Measurements from ENCODE around the gene TMEM37.

TMEM37 gene

GRCh38 chr2:119440873-119441272, 9.2 kb downstream of the TMEM37 start:
- H3K79me2 ChIP-seq (ENCODE audit: insufficient read depth, low read length): no peaks in the 10 kb centered on the region
- H3K4me1 ChIP-seq (ENCODE audit: insufficient read depth, low read length): no peaks in the 10 kb centered on the region
- no peak overlapping the region for H3K4me2 ChIP-seq (ENCODE audit: insufficient read depth, low read length)
- H4K20me1 ChIP-seq (ENCODE audit: insufficient read depth, low read length): 0 out of 2 replicates have a peak, but pooled peaks cover 3% of the 10 kb centered on the region
- H3K9me3 ChIP-seq (ENCODE audit: insufficient read depth, low read length, severe bottlenecking): no peaks in the 10 kb centered on the region
- H3K27me3 ChIP-seq (ENCODE audit: insufficient read depth, low read length, poor library complexity): no peaks in the 10 kb centered on the region
- no peak overlapping the region for H3K27ac ChIP-seq (ENCODE audit: low read length)
- no peak overlapping the region for H3K9ac ChIP-seq (ENCODE audit: low read depth, low read length)
- DNase-seq (no peak), ATAC-seq (ENCODE audit: insufficient read depth, low read depth) (no peak)
- H2AFZ ChIP-seq (ENCODE audit: low read depth, low read length): no peak overlapping the region
- TF ChIP-seq CTCF (IDR thresholded peaks at IDR 0.05; ENCODE audit: borderline replicate concordance, extremely low read depth, low read length, poor library complexity, severe bottlenecking) (no peak), EZH2 (IDR thresholded peaks at IDR 0.05; ENCODE audit: borderline replicate concordance, low read depth, low read length, severe bottlenecking) (no peak)
- no peaks in the 10 kb centered on the region for H3K36me3 ChIP-seq (ENCODE audit: insufficient read depth, low read length)
- H3K4me3 ChIP-seq (ENCODE audit: low read depth in 1 of 2, low read length in 2 of 2): no peak overlapping the region

- H4K20me1 ChIP-seq (ENCODE audit: insufficient read depth, low read length): 0 out of 2 replicates have a peak, but pooled peaks cover 3% of the 10 kb centered on the region
- H3K27me3 ChIP-seq (ENCODE audit: insufficient read depth, low read length, poor library complexity): peaks cover 6% of the 10 kb centered on the region
- no peak overlapping the region for H2AFZ ChIP-seq (ENCODE audit: low read depth, low read length)
- H3K9ac ChIP-seq (ENCODE audit: low read depth, low read length): no peak overlapping the region
- DNase-seq (no peak), ATAC-seq (ENCODE audit: insufficient read depth, low read depth) (no peak)
- no peaks in the 10 kb centered on the region for H3K9me3 ChIP-seq (ENCODE audit: insufficient read depth, low read length, severe bottlenecking)
- no peak overlapping the region for H3K4me3 ChIP-seq (ENCODE audit: low read depth in 1 of 2, low read length in 2 of 2)
- TF ChIP-seq EZH2 (IDR thresholded peaks at IDR 0.05; ENCODE audit: borderline replicate concordance, low read depth, low read length, severe bottlenecking) (no peak), CTCF (IDR thresholded peaks at IDR 0.05; ENCODE audit: borderline replicate concordance, extremely low read depth, low read length, poor library complexity, severe bottlenecking) (no peak)
- no peaks in the 10 kb centered on the region for H3K36me3 ChIP-seq (ENCODE audit: insufficient read depth, low read length)
- H3K4me2 ChIP-seq (ENCODE audit: insufficient read depth, low read length): no peak overlapping the region
- H3K79me2 ChIP-seq (ENCODE audit: insufficient read depth, low read length): no peaks in the 10 kb centered on the region
- no peak overlapping the region for H3K27ac ChIP-seq (ENCODE audit: low read length)
- no peaks in the 10 kb centered on the region for H3K4me1 ChIP-seq (ENCODE audit: insufficient read depth, low read length)
These were observed 9.9 kb downstream of the TMEM37 start for GRCh38 chr2:119441376-119442225.

GRCh38 chr2:119442226-119442619, 10.6 kb downstream of the TMEM37 start:
- H3K79me2 ChIP-seq (ENCODE audit: insufficient read depth, low read length): no peaks in the 10 kb centered on the region
- TF ChIP-seq EZH2 (IDR thresholded peaks at IDR 0.05; ENCODE audit: borderline replicate concordance, low read depth, low read length, severe bottlenecking) (no peak), CTCF (IDR thresholded peaks at IDR 0.05; ENCODE audit: borderline replicate concordance, extremely low read depth, low read length, poor library complexity, severe bottlenecking) (no peak)
- no peak overlapping the region for H3K4me3 ChIP-seq (ENCODE audit: low read depth in 1 of 2, low read length in 2 of 2)
- peaks cover 10% of the 10 kb centered on the region for H3K27me3 ChIP-seq (ENCODE audit: insufficient read depth, low read length, poor library complexity)
- DNase-seq: no peak
- no peaks in the 10 kb centered on the region for H3K4me1 ChIP-seq (ENCODE audit: insufficient read depth, low read length)
- 0 out of 2 replicates have a peak, but pooled peaks cover 3% of the 10 kb centered on the region for H4K20me1 ChIP-seq (ENCODE audit: insufficient read depth, low read length)
- H3K4me2 ChIP-seq (ENCODE audit: insufficient read depth, low read length): no peak overlapping the region
- no peak overlapping the region for H3K9ac ChIP-seq (ENCODE audit: low read depth, low read length)
- H3K9me3 ChIP-seq (ENCODE audit: insufficient read depth, low read length, severe bottlenecking): no peaks in the 10 kb centered on the region
- no peak overlapping the region for H3K27ac ChIP-seq (ENCODE audit: low read length)
- no peaks in the 10 kb centered on the region for H3K36me3 ChIP-seq (ENCODE audit: insufficient read depth, low read length)
- ATAC-seq (ENCODE audit: insufficient read depth, low read depth): no peak
- no peak overlapping the region for H2AFZ ChIP-seq (ENCODE audit: low read depth, low read length)

Data from DND-41 (cell line).